SJCRH30 (cell line): ENCODE measurements around the gene SLC25A45. TPM values are rescaled to one million over a fixed set of nuclear protein-coding genes. Genes with fewer than 3 reads are reported as not detected.

ENCODE experiments used
- DNase-seq, 2 experiments: peaks; one replicate each; pipeline ENCODE4 v3.0.0-alpha.2; 2015 to 2020
- H3K27ac ChIP-seq: fragments of 250-450 bp; sonication (Bioruptor Pico); 2 replicates; pipeline ENCODE4 v1.5.1; 2020; ENCODE audit warnings: mild to moderate bottlenecking, moderate library complexity
- H3K27me3 ChIP-seq: fragments of 250-450 bp; sonication (Bioruptor Pico); 2 replicates; pipeline ENCODE4 v1.5.1; 2020; ENCODE audit warnings: mild to moderate bottlenecking, moderate library complexity
- H3K36me3 ChIP-seq: fragments of 250-450 bp; sonication (Bioruptor Pico); 2 replicates; pipeline ENCODE4 v1.5.1; 2020; ENCODE audit warnings: mild to moderate bottlenecking, moderate library complexity
- H3K4me1 ChIP-seq: fragments of 250-450 bp; sonication (Bioruptor Pico); 2 replicates; pipeline ENCODE4 v1.5.1; 2020; ENCODE audit warnings: mild to moderate bottlenecking, moderate library complexity
- H3K4me3 ChIP-seq: fragments of 250-450 bp; sonication (Bioruptor Pico); 2 replicates; pipeline ENCODE4 v1.5.1; 2020; ENCODE audit warnings: mild to moderate bottlenecking, moderate library complexity
- H3K9me3 ChIP-seq: fragments of 250-450 bp; sonication (Bioruptor Pico); replicated peaks from 2 replicates; pipeline ENCODE4 v1.5.1; 2020; ENCODE audit warnings: mild to moderate bottlenecking, moderate library complexity
- total RNA-seq: library from RNA; depleted of rRNA; stranded (reverse); fragments of >200 nt; shearing (Covaris generic); gene quantifications from 2 replicates; pipeline ENCODE4 v1.2.3, GENCODE V29; 2014; rRNA removed

Gene SLC25A45, protein sequence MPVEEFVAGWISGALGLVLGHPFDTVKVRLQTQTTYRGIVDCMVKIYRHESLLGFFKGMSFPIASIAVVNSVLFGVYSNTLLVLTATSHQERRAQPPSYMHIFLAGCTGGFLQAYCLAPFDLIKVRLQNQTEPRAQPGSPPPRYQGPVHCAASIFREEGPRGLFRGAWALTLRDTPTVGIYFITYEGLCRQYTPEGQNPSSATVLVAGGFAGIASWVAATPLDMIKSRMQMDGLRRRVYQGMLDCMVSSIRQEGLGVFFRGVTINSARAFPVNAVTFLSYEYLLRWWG
- total RNA-seq: 1.1 and 1.3 TPM in 2 replicates

GRCh38 chr11:65382033-65382803 is at the start of gene SLC25A45:
TSS of gene SLC25A45 (minus strand) at chr11:65382646. CDS start at chr11:65381951, 695 bp downstream.
- peak within 1 kb of the TSS; percentile 78 for H3K27ac ChIP-seq
- no peaks in the 10 kb centered on the region for H3K36me3 ChIP-seq
- DNase-seq: peak; percentile 93
- H3K9me3 ChIP-seq: no peaks in the 10 kb centered on the region
- H3K4me3 ChIP-seq: peak within 1 kb of the TSS; percentile 49
- peaks cover 6% of the 10 kb centered on the region; the same call in 1 of the 2 replicates for H3K4me1 ChIP-seq
- no peaks in the 10 kb centered on the region for H3K27me3 ChIP-seq

GRCh38 chr11:65431451-65432099 is 49.1 kb upstream of the SLC25A45 start:
- no peaks in the 10 kb centered on the region for H3K27me3 ChIP-seq
- peaks cover 8% of the 10 kb centered on the region for H3K4me1 ChIP-seq
- H3K4me3 ChIP-seq: no peak overlapping the region
- H3K27ac ChIP-seq: no peak overlapping the region
- peaks cover 35% of the 10 kb centered on the region for H3K36me3 ChIP-seq
- H3K9me3 ChIP-seq: no peaks in the 10 kb centered on the region
- DNase-seq: no peak

GRCh38 chr11:65430406-65431217 is 48.2 kb upstream of the SLC25A45 start:
- Histone ChIP-seq H3K9me3 (no peaks in the 10 kb centered on the region), H3K4me1 (peaks cover 12% of the 10 kb centered on the region), H3K36me3 (peaks cover 42% of the 10 kb centered on the region), H3K27ac (no peak overlapping the region), H3K4me3 (no peak overlapping the region), H3K27me3 (no peaks in the 10 kb centered on the region)
- DNase-seq: no peak

DNA sequence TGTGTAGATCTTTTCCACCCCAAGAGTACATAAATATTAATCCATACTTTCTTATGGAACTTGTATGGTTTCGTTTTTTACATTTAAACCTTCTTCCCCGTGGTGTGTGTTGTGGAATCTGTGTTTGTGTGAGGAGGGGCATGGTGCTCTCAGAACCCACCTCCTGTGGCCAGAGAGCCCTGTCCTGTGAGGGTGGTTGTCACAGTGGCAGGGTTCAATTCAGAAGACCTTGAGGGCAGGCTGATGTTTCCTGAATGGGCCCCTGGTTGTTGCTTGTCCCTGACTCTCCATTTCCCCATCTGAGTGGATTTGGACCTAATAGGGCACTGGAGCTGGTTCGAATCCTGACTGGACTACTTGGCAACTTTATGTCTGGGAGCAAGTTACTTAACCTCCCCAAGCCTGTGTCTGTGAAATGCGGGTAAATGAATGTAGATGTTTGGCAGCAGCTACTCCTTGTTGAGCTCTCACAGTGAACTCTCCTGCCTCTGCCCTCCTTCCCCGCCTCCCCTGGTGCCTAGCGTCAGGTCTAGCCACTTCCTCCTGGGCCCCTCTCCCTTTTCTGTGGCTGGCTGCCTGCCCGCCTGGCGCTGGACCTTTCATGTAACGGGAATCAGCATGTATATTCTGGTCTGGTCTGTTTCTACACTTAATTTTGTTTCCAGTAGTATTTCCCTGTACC is 47.4 kb upstream of the SLC25A45 start:
- no peaks in the 10 kb centered on the region for H3K27me3 ChIP-seq
- H3K4me1 ChIP-seq: peaks cover 12% of the 10 kb centered on the region
- DNase-seq: no peak
- no peak overlapping the region for H3K4me3 ChIP-seq
- H3K27ac ChIP-seq: no peak overlapping the region
- H3K36me3 ChIP-seq: peaks cover 39% of the 10 kb centered on the region
- H3K9me3 ChIP-seq: no peaks in the 10 kb centered on the region

- Histone ChIP-seq H3K27me3 (no peaks in the 10 kb centered on the region), H3K36me3 (peaks cover 34% of the 10 kb centered on the region), H3K4me1 (peaks cover 12% of the 10 kb centered on the region), H3K27ac (no peak overlapping the region), H3K9me3 (no peaks in the 10 kb centered on the region), H3K4me3 (no peak overlapping the region)
- DNase-seq: no peak
Measured at GRCh38 chr11:65429068-65429681, 46.7 kb upstream of the SLC25A45 start.

DNA sequence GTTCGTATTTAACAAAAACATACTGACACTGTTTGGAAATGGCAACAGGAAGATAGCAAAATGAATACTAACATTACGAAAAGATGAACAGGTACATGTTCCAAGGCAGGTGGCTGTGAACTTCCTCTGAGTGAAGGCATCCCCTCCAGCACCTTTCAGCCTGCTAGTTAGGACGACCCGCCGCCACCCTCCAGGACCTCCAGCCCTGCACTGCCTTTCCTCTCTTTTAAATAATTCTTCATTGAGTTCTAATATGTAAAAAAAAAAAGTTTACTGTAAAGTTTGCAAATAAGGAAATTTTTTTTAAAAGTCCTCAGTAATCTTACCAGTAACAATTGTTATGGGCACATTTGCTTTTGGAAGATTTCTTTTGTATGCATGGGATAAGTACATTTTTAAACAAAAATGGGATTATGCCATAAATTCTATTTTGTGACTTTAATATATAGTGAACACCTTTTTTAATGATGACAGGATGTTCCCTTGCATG is 46.2 kb upstream of the SLC25A45 start:
- H3K9me3 ChIP-seq: no peaks in the 10 kb centered on the region
- H3K4me1 ChIP-seq: peaks cover 12% of the 10 kb centered on the region
- H3K27ac ChIP-seq: no peak overlapping the region
- H3K36me3 ChIP-seq: peaks cover 31% of the 10 kb centered on the region
- H3K4me3 ChIP-seq: no peak overlapping the region
- no peaks in the 10 kb centered on the region for H3K27me3 ChIP-seq
- no peak for DNase-seq

GRCh38 chr11:65427691-65428577 is 45.5 kb upstream of the SLC25A45 start:
- Histone ChIP-seq H3K27me3 (no peaks in the 10 kb centered on the region), H3K4me3 (no peak overlapping the region), H3K36me3 (peaks cover 26% of the 10 kb centered on the region), H3K9me3 (no peaks in the 10 kb centered on the region), H3K4me1 (peaks cover 12% of the 10 kb centered on the region), H3K27ac (no peak overlapping the region)
- no peak for DNase-seq

- H3K4me1 ChIP-seq: peaks cover 12% of the 10 kb centered on the region
- H3K27me3 ChIP-seq: no peaks in the 10 kb centered on the region
- H3K27ac ChIP-seq: peak overlapping the region; percentile 54
- no peaks in the 10 kb centered on the region for H3K9me3 ChIP-seq
- peak overlapping the region; percentile 71; the same call in 1 of the 2 replicates for H3K4me3 ChIP-seq
- DNase-seq: no peak
- H3K36me3 ChIP-seq: peaks cover 25% of the 10 kb centered on the region
Measured at GRCh38 chr11:65426839-65427690, 44.6 kb upstream of the SLC25A45 start.

- Histone ChIP-seq H3K9me3 (no peaks in the 10 kb centered on the region), H3K4me1 (peaks cover 12% of the 10 kb centered on the region), H3K4me3 (peak overlapping the region; percentile 71), H3K27me3 (no peaks in the 10 kb centered on the region), H3K36me3 (peaks cover 20% of the 10 kb centered on the region), H3K27ac (peak overlapping the region; percentile 54)
- no peak for DNase-seq
Measured at GRCh38 chr11:65425971-65426838, 43.8 kb upstream of the SLC25A45 start.

- Histone ChIP-seq H3K9me3 (no peaks in the 10 kb centered on the region), H3K27me3 (no peaks in the 10 kb centered on the region), H3K4me1 (peaks cover 18% of the 10 kb centered on the region), H3K27ac (peak overlapping the region; percentile 54), H3K4me3 (peak overlapping the region; percentile 71), H3K36me3 (peaks cover 20% of the 10 kb centered on the region)
- no peak for DNase-seq
Measured at GRCh38 chr11:65425105-65425970, 42.9 kb upstream of the SLC25A45 start.
